Measurements from ENCODE around the gene PRSS48. TPM values are rescaled to one million over a fixed set of nuclear protein-coding genes. Genes with fewer than 3 reads are reported as not detected.

PRSS48 gene
- total RNA-seq, 1 experiment from 2014 or later: not detected

- intact Hi-C loops (cut with micrococcal nuclease): no loop called here
- no peak for ATAC-seq
- ChIA-PET RAD21 (ENCODE audit: low non-redundant PET in 1 of 2, low total read pairs in 2 of 2, uncharacterized antibody in 2 of 2, unreplicated experiment in 2 of 2) (no interaction called here), POLR2A (interaction anchor here (0.7 kb wide), 1 partner anchor 308 kb away, joined by 3 read pairs; no protein-coding TSS in a partner anchor), CTCF (no interaction called here)
- no peaks in the 10 kb centered on the region for H3K9me2 ChIP-seq (ENCODE audit: insufficient read depth)
- no peaks in the 10 kb centered on the region for H3K36me3 ChIP-seq (ENCODE audit: control insufficient read depth in 1 of 2, insufficient read depth in 2 of 2, low read length in 2 of 2)
- no peak overlapping the region for H2AFZ ChIP-seq (ENCODE audit: low read depth, low read length, poor library complexity, severe bottlenecking)
- H3K27ac ChIP-seq (ENCODE audit: low read depth, low read length): no peak overlapping the region
- H4K20me1 ChIP-seq (ENCODE audit: insufficient read depth): no peaks in the 10 kb centered on the region
- H3K9ac ChIP-seq (ENCODE audit: low read length): no peak overlapping the region
- H3K79me2 ChIP-seq (ENCODE audit: insufficient read depth, low read length): peaks cover 94% of the 10 kb centered on the region
- no peak overlapping the region for H3K4me3 ChIP-seq (replicated peaks in 1 of 2; ENCODE audit: low read depth in 1 of 2, low read length in 2 of 2)
- no peaks in the 10 kb centered on the region for H3K9me3 ChIP-seq (ENCODE audit: control insufficient read depth in 1 of 2, insufficient read depth in 1 of 2, low read depth in 1 of 2, low read length in 2 of 2)
- no peak for DNase-seq (ENCODE audit: low read depth, low spot score)
- no peaks in the 10 kb centered on the region for H3K27me3 ChIP-seq (ENCODE audit: insufficient read depth, low read length)
- peaks cover 65 to 81% of the 10 kb centered on the region in 2 experiments for H3K4me1 ChIP-seq (ENCODE audit: control insufficient read depth in 1 of 2, insufficient read depth in 2 of 2, low read length in 2 of 2)
- H3K4me2 ChIP-seq (ENCODE audit: low read length): no peak overlapping the region
- BruUV-seq (replicated peaks): no TSS peak
- TF ChIP-seq, protein P1, sequence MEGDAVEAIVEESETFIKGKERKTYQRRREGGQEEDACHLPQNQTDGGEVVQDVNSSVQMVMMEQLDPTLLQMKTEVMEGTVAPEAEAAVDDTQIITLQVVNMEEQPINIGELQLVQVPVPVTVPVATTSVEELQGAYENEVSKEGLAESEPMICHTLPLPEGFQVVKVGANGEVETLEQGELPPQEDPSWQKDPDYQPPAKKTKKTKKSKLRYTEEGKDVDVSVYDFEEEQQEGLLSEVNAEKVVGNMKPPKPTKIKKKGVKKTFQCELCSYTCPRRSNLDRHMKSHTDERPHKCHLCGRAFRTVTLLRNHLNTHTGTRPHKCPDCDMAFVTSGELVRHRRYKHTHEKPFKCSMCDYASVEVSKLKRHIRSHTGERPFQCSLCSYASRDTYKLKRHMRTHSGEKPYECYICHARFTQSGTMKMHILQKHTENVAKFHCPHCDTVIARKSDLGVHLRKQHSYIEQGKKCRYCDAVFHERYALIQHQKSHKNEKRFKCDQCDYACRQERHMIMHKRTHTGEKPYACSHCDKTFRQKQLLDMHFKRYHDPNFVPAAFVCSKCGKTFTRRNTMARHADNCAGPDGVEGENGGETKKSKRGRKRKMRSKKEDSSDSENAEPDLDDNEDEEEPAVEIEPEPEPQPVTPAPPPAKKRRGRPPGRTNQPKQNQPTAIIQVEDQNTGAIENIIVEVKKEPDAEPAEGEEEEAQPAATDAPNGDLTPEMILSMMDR (IDR thresholded peaks at IDR 0.05 in 2 of 3, conservative IDR thresholded peaks at IDR 0.05 in 1 of 3; ENCODE audit: borderline replicate concordance in 1 of 3, insufficient read depth in 1 of 3, low read depth in 2 of 3, low read length in 2 of 3): no peak
- no peak for TF ChIP-seq ZBTB33 (IDR thresholded peaks at IDR 0.05; ENCODE audit: extremely low read depth, insufficient replicate concordance, low read length)
- TF ChIP-seq YY1 (IDR thresholded peaks at IDR 0.05; ENCODE audit: extremely low read depth, insufficient replicate concordance, low read depth, low read length): no peak
- TF ChIP-seq FOSL1 (IDR thresholded peaks at IDR 0.05; ENCODE audit: low read depth): no peak
- TF ChIP-seq POLR2AphosphoS5 (IDR thresholded peaks at IDR 0.05; ENCODE audit: low read depth, low read length): no peak
- no peak for TF ChIP-seq SRF (IDR thresholded peaks at IDR 0.05; ENCODE audit: low read depth)
- no peak for TF ChIP-seq RAD21 (IDR thresholded peaks at IDR 0.05; ENCODE audit: low read depth)
- TF ChIP-seq SP1 (IDR thresholded peaks at IDR 0.05; ENCODE audit: low read depth): no peak
- no peak for TF ChIP-seq ELF1 (IDR thresholded peaks at IDR 0.05; ENCODE audit: borderline replicate concordance, low read depth)
- TF ChIP-seq JUND (IDR thresholded peaks at IDR 0.05): no peak
- TF ChIP-seq CBX3 (IDR thresholded peaks at IDR 0.05; ENCODE audit: low read depth): no peak
- no peak for TF ChIP-seq SIN3A (IDR thresholded peaks at IDR 0.05; ENCODE audit: low read depth)
- no peak for TF ChIP-seq EZH2phosphoT487 (IDR thresholded peaks at IDR 0.05; ENCODE audit: borderline replicate concordance)
- TF ChIP-seq, protein P2, sequence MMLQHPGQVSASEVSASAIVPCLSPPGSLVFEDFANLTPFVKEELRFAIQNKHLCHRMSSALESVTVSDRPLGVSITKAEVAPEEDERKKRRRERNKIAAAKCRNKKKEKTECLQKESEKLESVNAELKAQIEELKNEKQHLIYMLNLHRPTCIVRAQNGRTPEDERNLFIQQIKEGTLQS (IDR thresholded peaks at IDR 0.05): no peak
These were observed 41.5 kb downstream of the PRSS48 start for GRCh38 chr4:151318307-151319006.
